Measurements from ENCODE around the gene TRIM10.

- no peak for TF ChIP-seq MAX (IDR thresholded peaks at IDR 0.05; ENCODE audit: low read depth, low read length)
- TF ChIP-seq, protein P1, sequence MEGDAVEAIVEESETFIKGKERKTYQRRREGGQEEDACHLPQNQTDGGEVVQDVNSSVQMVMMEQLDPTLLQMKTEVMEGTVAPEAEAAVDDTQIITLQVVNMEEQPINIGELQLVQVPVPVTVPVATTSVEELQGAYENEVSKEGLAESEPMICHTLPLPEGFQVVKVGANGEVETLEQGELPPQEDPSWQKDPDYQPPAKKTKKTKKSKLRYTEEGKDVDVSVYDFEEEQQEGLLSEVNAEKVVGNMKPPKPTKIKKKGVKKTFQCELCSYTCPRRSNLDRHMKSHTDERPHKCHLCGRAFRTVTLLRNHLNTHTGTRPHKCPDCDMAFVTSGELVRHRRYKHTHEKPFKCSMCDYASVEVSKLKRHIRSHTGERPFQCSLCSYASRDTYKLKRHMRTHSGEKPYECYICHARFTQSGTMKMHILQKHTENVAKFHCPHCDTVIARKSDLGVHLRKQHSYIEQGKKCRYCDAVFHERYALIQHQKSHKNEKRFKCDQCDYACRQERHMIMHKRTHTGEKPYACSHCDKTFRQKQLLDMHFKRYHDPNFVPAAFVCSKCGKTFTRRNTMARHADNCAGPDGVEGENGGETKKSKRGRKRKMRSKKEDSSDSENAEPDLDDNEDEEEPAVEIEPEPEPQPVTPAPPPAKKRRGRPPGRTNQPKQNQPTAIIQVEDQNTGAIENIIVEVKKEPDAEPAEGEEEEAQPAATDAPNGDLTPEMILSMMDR (IDR thresholded peaks at IDR 0.05; ENCODE audit: low read depth, low read length): no peak
- no peak for TF ChIP-seq POLR2A (IDR thresholded peaks at IDR 0.05; ENCODE audit: extremely low read depth, insufficient read length)
- TF ChIP-seq MYC (IDR thresholded peaks at IDR 0.05; ENCODE audit: low read depth, low read length): no peak
Observed at GRCh38 chr6:30195951-30196350, 34.9 kb upstream of the TRIM10 start.

Data from NB4 (cell line).